RWPE2 (cell line): ENCODE measurements around the gene PITPNB.

Experiments used
- ATAC-seq: fragments of 200-7000 bp; cut with Tn5 transposase; 3 replicates; pipeline ENCODE4 v1.9.1; 2021; ENCODE audit warnings: low read depth
- DNase-seq: peaks from one replicate; pipeline ENCODE4 v3.0.0-alpha.2; 2020; ENCODE audit warnings: low spot score
- H3K27ac ChIP-seq: fragments of 450-650 bp; 2 replicates; pipeline ENCODE4 v1.5.1; 2017; ENCODE audit warnings: mild to moderate bottlenecking; ENCODE audit not compliant: poor library complexity, severe bottlenecking
- H3K27me3 ChIP-seq: fragments of 250-450 bp; sonication (Bioruptor Pico); 2 replicates; pipeline ENCODE4 v1.5.1; 2021; ENCODE audit warnings: mild to moderate bottlenecking, moderate library complexity; ENCODE audit not compliant: insufficient read depth, poor library complexity, severe bottlenecking
- H3K36me3 ChIP-seq: fragments of 250-450 bp; sonication (Bioruptor Pico); 2 replicates; pipeline ENCODE4 v1.5.1; 2020; ENCODE audit warnings: low read depth, mild to moderate bottlenecking, moderate library complexity
- H3K4me1 ChIP-seq: fragments of 250-450 bp; sonication (Bioruptor Pico); 2 replicates; pipeline ENCODE4 v1.5.1; 2021; ENCODE audit warnings: mild to moderate bottlenecking, moderate library complexity; ENCODE audit not compliant: insufficient read depth, poor library complexity, severe bottlenecking
- H3K4me3 ChIP-seq: fragments of 250-450 bp; sonication (Bioruptor Pico); 2 replicates; pipeline ENCODE4 v1.5.1; 2021; ENCODE audit warnings: mild to moderate bottlenecking, moderate library complexity; ENCODE audit not compliant: severe bottlenecking
- H3K9me3 ChIP-seq: fragments of 250-450 bp; sonication (Bioruptor Pico); 2 replicates; pipeline ENCODE4 v1.5.1; 2021; ENCODE audit warnings: mild to moderate bottlenecking, moderate library complexity; ENCODE audit not compliant: severe bottlenecking
- TF ChIP-seq, protein P1 (sequence below): fragments of 450-650 bp; IDR thresholded peaks from one replicate; pipeline ENCODE4 v1.5.1; 2017; ENCODE audit warnings: mild to moderate bottlenecking, moderate library complexity; ENCODE audit not compliant: poor library complexity, severe bottlenecking

The PITPNB gene

DNA sequence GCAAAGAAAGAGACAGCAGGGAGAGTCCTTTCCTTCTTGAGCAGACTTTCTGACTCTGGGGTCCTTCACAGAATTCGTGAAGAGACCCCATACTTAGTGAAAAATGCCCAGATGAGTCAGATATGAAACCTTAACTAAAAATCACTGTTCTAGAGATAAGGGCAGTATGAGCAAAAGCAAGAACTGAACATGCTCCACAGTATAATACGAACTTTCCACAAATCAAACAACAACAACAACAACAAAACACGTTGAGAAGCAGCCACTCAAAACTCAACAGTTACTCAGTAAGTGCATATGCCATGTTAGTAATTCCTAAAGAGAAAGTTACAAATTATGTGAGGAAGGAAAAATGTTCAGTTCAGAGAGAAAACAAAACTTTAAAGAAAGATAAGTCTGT, 44.3 kb downstream of the PITPNB start:
- no peak for ATAC-seq
- H3K36me3 ChIP-seq = peaks cover 85% of the 10 kb centered on the region
- no peaks in the 10 kb centered on the region for H3K9me3 ChIP-seq
- DNase-seq = no peak
- TF ChIP-seq, protein P1, sequence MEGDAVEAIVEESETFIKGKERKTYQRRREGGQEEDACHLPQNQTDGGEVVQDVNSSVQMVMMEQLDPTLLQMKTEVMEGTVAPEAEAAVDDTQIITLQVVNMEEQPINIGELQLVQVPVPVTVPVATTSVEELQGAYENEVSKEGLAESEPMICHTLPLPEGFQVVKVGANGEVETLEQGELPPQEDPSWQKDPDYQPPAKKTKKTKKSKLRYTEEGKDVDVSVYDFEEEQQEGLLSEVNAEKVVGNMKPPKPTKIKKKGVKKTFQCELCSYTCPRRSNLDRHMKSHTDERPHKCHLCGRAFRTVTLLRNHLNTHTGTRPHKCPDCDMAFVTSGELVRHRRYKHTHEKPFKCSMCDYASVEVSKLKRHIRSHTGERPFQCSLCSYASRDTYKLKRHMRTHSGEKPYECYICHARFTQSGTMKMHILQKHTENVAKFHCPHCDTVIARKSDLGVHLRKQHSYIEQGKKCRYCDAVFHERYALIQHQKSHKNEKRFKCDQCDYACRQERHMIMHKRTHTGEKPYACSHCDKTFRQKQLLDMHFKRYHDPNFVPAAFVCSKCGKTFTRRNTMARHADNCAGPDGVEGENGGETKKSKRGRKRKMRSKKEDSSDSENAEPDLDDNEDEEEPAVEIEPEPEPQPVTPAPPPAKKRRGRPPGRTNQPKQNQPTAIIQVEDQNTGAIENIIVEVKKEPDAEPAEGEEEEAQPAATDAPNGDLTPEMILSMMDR = no peak
- H3K27ac ChIP-seq = no peak overlapping the region
- no peaks in the 10 kb centered on the region for H3K4me1 ChIP-seq
- H3K27me3 ChIP-seq = no peaks in the 10 kb centered on the region
- H3K4me3 ChIP-seq = no peak overlapping the region

GRCh38 chr22:27874185-27874584, 44.9 kb downstream of the PITPNB start:
- Histone ChIP-seq H3K27me3 (no peaks in the 10 kb centered on the region), H3K27ac (no peak overlapping the region), H3K4me3 (no peak overlapping the region), H3K4me1 (no peaks in the 10 kb centered on the region), H3K9me3 (no peaks in the 10 kb centered on the region), H3K36me3 (peaks cover 83% of the 10 kb centered on the region)
- TF ChIP-seq, protein P1 = no peak
- no peak for ATAC-seq
- DNase-seq = no peak

DNA sequence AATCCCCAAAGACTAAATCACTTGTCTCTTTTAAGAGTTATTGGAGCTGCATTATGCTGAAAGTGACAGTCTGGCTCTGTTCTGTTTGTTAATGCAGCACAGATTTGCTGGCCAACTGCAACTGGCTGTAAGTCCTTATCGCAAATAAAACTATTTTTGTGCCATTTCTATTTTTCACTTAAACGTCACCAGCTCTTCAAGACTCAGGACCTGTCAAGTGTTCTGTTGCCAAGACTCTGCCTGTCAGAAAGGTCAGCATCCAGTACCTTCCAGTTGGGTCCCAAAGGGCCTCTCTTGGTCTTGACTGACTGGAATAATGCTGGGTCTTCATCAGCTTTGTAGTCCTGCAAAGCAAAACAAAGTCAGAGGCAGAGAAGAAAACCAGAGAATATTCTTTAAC, 45.6 kb downstream of the PITPNB start:
- Histone ChIP-seq H3K9me3 (no peaks in the 10 kb centered on the region), H3K27ac (no peak overlapping the region), H3K36me3 (peaks cover 88% of the 10 kb centered on the region), H3K4me3 (no peak overlapping the region), H3K27me3 (no peaks in the 10 kb centered on the region), H3K4me1 (peaks cover under 1% of the 10 kb centered on the region)
- DNase-seq = no peak
- TF ChIP-seq, protein P1 = no peak
- no peak for ATAC-seq

- no peak overlapping the region for H3K27ac ChIP-seq
- DNase-seq (no peak), ATAC-seq (no peak)
- H3K4me1 ChIP-seq = peaks cover 10% of the 10 kb centered on the region
- H3K36me3 ChIP-seq = peaks cover 88% of the 10 kb centered on the region
- no peaks in the 10 kb centered on the region for H3K27me3 ChIP-seq
- no peaks in the 10 kb centered on the region for H3K9me3 ChIP-seq
- TF ChIP-seq, protein P1 = no peak
- H3K4me3 ChIP-seq = no peak overlapping the region
Observed at GRCh38 chr22:27872488-27872887, 46.6 kb downstream of the PITPNB start.

GRCh38 chr22:27871306-27872014, 47.6 kb downstream of the PITPNB start:
- no peaks in the 10 kb centered on the region for H3K27me3 ChIP-seq
- peaks cover 79% of the 10 kb centered on the region for H3K36me3 ChIP-seq
- no peak overlapping the region for H3K27ac ChIP-seq
- DNase-seq = no peak
- TF ChIP-seq, protein P1 = no peak
- H3K9me3 ChIP-seq = no peaks in the 10 kb centered on the region
- H3K4me3 ChIP-seq = no peak overlapping the region
- no peak for ATAC-seq
- peaks cover 20% of the 10 kb centered on the region for H3K4me1 ChIP-seq
